T-helper 22 cell (primary cell): Measurements from ENCODE around the gene PKNOX2.

Experiments used
- DNase-seq: peaks from one replicate; pipeline ENCODE4 v3.0.0-alpha.2; 2020; ENCODE audit warnings: low read depth

The PKNOX2 gene

GRCh38 chr11:125155100-125155444 lies 9.5 kb upstream of the PKNOX2 start:
- DNase-seq, result no peak

GRCh38 chr11:125155767-125156166 lies 8.8 kb upstream of the PKNOX2 start:
- DNase-seq, result no peak

GRCh38 chr11:125156346-125157117 lies 8.0 kb upstream of the PKNOX2 start:
- DNase-seq, result no peak

- DNase-seq, result no peak
Measured at GRCh38 chr11:125157118-125157733, 7.3 kb upstream of the PKNOX2 start.

GRCh38 chr11:125157953-125158680 lies 6.4 kb upstream of the PKNOX2 start:
- no peak for DNase-seq

- DNase-seq, result no peak
Measured at GRCh38 chr11:125162743-125163142, 1.8 kb upstream of the PKNOX2 start.

- no peak for DNase-seq
Measured at GRCh38 chr11:125163431-125164063, 1.0 kb upstream of the PKNOX2 start.

GRCh38 chr11:125164091-125164421 lies 495 bp upstream of the PKNOX2 start:
- DNase-seq, result no peak

GRCh38 chr11:125165111-125165842 lies 726 bp downstream of the PKNOX2 start:
- no peak for DNase-seq

- no peak for DNase-seq
Measured at GRCh38 chr11:125165843-125166763, 1.6 kb downstream of the PKNOX2 start.

GRCh38 chr11:125166764-125167291 lies 2.3 kb downstream of the PKNOX2 start:
- DNase-seq, result no peak

- no peak for DNase-seq
Measured at GRCh38 chr11:125167292-125167953, 2.9 kb downstream of the PKNOX2 start.

GRCh38 chr11:125167954-125168835 lies 3.6 kb downstream of the PKNOX2 start:
- DNase-seq, result no peak

- DNase-seq, result no peak
Measured at GRCh38 chr11:125168918-125169456, 4.4 kb downstream of the PKNOX2 start.

GRCh38 chr11:125170001-125170509 lies 5.5 kb downstream of the PKNOX2 start:
- DNase-seq, result no peak

- no peak for DNase-seq
Measured at GRCh38 chr11:125170510-125171031, 6.0 kb downstream of the PKNOX2 start.

GRCh38 chr11:125171974-125172373 lies 7.4 kb downstream of the PKNOX2 start:
- DNase-seq, result no peak

- no peak for DNase-seq
Measured at GRCh38 chr11:125173027-125173426, 8.5 kb downstream of the PKNOX2 start.
